GM12878 (cell line): ENCODE measurements around the gene FXN.

ENCODE experiments used
- ATF7 ChIP-seq: fragments of 450-650 bp; IDR thresholded peaks from 2 replicates; pipeline ENCODE4 v1.6.1; 2016; ENCODE audit warnings: low read depth, mild to moderate bottlenecking
- ETV6 ChIP-seq, 2 experiments: fragments of 450-650 bp in 1 of 2; IDR thresholded peaks in 1 of 2; conservative IDR thresholded peaks in 1 of 2; 2 replicates each; pipeline ENCODE4 v1.6.1; 2014; ENCODE audit warnings: antibody characterized with exemption in 1 of 2, borderline replicate concordance in 1 of 2, low read depth in 1 of 2, mild to moderate bottlenecking in 1 of 2, moderate library complexity in 1 of 2
- POLR2A ChIP-seq: IDR thresholded peaks from 2 replicates; pipeline ENCODE4 v1.6.1; 2011; ENCODE audit warnings: low read depth, mild to moderate bottlenecking, low read length
- POLR2AphosphoS5 ChIP-seq: IDR thresholded peaks from 2 replicates; pipeline ENCODE4 v1.6.1; 2011; ENCODE audit warnings: mild to moderate bottlenecking, low read length, inconsistent platforms
- TF ChIP-seq, protein P1 (sequence below), 3 experiments: IDR thresholded peaks in 2 of 3; conservative IDR thresholded peaks in 1 of 3; 2 replicates each; pipeline ENCODE4 v1.5.1; 2011; ENCODE audit warnings: low read depth in 3 of 3, low read length in 3 of 3, mild to moderate bottlenecking in 3 of 3, control low read depth in 2 of 3, moderate library complexity in 2 of 3, inconsistent platforms in 1 of 3, mixed read lengths in 1 of 3; ENCODE audit not compliant: control insufficient read depth in 2 of 3, insufficient read depth in 1 of 3; ENCODE audit errors: extremely low read depth in 1 of 3
- TF ChIP-seq, protein P2 (sequence below): IDR thresholded peaks from 2 replicates; pipeline ENCODE4 v1.6.1; 2012; ENCODE audit warnings: mild to moderate bottlenecking, low read depth, low read length

DNA sequence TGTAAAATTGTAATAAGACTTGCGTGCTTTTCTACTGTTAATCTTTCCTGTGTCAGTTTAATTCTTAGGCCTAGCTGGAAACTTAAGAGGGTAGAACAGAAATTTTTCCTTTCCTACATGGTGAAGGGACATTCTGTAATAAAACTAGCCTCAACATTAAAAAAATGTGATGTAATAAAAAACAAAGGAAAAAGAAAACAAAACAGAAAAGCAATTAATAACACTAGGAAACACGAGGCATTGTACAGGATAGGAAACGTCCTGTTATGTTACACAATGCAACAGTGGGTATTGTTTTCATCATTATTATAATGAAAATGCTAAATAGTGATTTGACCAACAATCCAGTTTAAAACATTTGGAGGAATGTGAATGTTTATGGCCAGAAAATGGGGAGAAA, 47.8 kb downstream of the FXN start:
- no peak for TF ChIP-seq ETV6 (conservative IDR thresholded peaks at IDR 0.05 in 1 of 2, IDR thresholded peaks at IDR 0.05 in 1 of 2; ENCODE audit: borderline replicate concordance in 1 of 2, low read depth in 1 of 2)
- TF ChIP-seq, protein P1, sequence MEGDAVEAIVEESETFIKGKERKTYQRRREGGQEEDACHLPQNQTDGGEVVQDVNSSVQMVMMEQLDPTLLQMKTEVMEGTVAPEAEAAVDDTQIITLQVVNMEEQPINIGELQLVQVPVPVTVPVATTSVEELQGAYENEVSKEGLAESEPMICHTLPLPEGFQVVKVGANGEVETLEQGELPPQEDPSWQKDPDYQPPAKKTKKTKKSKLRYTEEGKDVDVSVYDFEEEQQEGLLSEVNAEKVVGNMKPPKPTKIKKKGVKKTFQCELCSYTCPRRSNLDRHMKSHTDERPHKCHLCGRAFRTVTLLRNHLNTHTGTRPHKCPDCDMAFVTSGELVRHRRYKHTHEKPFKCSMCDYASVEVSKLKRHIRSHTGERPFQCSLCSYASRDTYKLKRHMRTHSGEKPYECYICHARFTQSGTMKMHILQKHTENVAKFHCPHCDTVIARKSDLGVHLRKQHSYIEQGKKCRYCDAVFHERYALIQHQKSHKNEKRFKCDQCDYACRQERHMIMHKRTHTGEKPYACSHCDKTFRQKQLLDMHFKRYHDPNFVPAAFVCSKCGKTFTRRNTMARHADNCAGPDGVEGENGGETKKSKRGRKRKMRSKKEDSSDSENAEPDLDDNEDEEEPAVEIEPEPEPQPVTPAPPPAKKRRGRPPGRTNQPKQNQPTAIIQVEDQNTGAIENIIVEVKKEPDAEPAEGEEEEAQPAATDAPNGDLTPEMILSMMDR (IDR thresholded peaks at IDR 0.05 in 2 of 3, conservative IDR thresholded peaks at IDR 0.05 in 1 of 3; ENCODE audit: control insufficient read depth in 2 of 3, extremely low read depth in 1 of 3, insufficient read depth in 1 of 3, low read depth in 3 of 3, low read length in 3 of 3), result no peak
- TF ChIP-seq POLR2AphosphoS5, result no peak
- TF ChIP-seq, protein P2, sequence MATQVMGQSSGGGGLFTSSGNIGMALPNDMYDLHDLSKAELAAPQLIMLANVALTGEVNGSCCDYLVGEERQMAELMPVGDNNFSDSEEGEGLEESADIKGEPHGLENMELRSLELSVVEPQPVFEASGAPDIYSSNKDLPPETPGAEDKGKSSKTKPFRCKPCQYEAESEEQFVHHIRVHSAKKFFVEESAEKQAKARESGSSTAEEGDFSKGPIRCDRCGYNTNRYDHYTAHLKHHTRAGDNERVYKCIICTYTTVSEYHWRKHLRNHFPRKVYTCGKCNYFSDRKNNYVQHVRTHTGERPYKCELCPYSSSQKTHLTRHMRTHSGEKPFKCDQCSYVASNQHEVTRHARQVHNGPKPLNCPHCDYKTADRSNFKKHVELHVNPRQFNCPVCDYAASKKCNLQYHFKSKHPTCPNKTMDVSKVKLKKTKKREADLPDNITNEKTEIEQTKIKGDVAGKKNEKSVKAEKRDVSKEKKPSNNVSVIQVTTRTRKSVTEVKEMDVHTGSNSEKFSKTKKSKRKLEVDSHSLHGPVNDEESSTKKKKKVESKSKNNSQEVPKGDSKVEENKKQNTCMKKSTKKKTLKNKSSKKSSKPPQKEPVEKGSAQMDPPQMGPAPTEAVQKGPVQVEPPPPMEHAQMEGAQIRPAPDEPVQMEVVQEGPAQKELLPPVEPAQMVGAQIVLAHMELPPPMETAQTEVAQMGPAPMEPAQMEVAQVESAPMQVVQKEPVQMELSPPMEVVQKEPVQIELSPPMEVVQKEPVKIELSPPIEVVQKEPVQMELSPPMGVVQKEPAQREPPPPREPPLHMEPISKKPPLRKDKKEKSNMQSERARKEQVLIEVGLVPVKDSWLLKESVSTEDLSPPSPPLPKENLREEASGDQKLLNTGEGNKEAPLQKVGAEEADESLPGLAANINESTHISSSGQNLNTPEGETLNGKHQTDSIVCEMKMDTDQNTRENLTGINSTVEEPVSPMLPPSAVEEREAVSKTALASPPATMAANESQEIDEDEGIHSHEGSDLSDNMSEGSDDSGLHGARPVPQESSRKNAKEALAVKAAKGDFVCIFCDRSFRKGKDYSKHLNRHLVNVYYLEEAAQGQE, result no peak
- no peak for TF ChIP-seq ATF7
- TF ChIP-seq POLR2A, result no peak
